DOHH2 (cell line): Measurements from ENCODE around the gene PRR23B.

ENCODE experiments used
- CTCF ChIP-seq: fragments of 200-600 bp; sonication (generic); IDR thresholded peaks from one replicate; pipeline ENCODE4 v1.5.1; 2014; ENCODE audit warnings: antibody characterized with exemption, mild to moderate bottlenecking, low read depth, low read length; ENCODE audit not compliant: poor library complexity, severe bottlenecking
- EZH2phosphoT487 ChIP-seq: fragments of 200-600 bp; sonication (generic); IDR thresholded peaks from 2 replicates; pipeline ENCODE4 v1.6.1; 2017; ENCODE audit warnings: borderline replicate concordance, mild to moderate bottlenecking, antibody characterized with exemption, low read length, moderate library complexity, mixed read lengths

DNA sequence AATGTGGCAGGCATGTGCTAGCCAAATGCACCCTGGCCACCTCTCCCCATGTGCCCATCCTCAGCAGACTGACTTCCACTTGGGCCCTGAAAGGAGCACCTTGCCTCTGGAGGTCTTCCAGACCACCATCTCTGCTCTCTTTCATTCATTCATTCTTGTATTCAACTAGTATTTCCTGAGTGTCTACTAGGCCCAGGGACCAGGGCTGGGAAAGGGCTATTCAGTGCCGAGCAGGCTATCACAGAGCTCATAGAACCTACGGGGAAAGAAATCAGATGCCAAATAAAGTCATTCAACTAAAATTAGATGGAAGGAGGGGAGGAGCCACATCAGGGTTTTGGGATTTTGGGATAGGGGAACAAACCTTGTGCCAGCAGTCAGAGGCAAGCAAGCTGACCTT, 33.5 kb downstream of the PRR23B start:
- TF ChIP-seq CTCF (no peak), EZH2phosphoT487 (no peak)
